Spinal cord (tissue), 10 donors: Measurements from ENCODE around the gene TPRG1L. TPM values are rescaled to one million over a fixed set of nuclear protein-coding genes. Genes with fewer than 3 reads are reported as not detected.
A peak's percentile ranks its signal among the peaks of the same experiment; 100 is the strongest.
"Not testable (repeated sequence)": the region's sequence is repeated elsewhere in the genome, so short reads cannot be mapped to it uniquely, and the experiment has no call there.

Experiments used
- DNase-seq, 6 donors: peaks; one replicate each; pipeline versions ENCODE4 v3.0.0 to v3.0.0-alpha.2; 2013 to 2015; ENCODE audit warnings: low spot score in 6 of 6, low read depth in 4 of 6
- H3K27ac ChIP-seq: one replicate; pipeline ENCODE4 v1.5.1; 2013; ENCODE audit warnings: low read depth, low read length, control low read depth
- H3K27me3 ChIP-seq: one replicate; pipeline ENCODE4 v1.6.1; 2013; ENCODE audit warnings: low read length; ENCODE audit not compliant: control insufficient read depth, insufficient read depth
- H3K36me3 ChIP-seq: one replicate; pipeline ENCODE4 v1.6.1; 2013; ENCODE audit warnings: low read length; ENCODE audit not compliant: control insufficient read depth, insufficient read depth
- H3K4me1 ChIP-seq: one replicate; pipeline ENCODE4 v1.6.1; 2013; ENCODE audit warnings: low read length; ENCODE audit not compliant: control insufficient read depth, insufficient read depth
- H3K4me3 ChIP-seq: one replicate; pipeline ENCODE4 v1.5.1; 2013; ENCODE audit warnings: low read depth, low read length, control low read depth
- H3K9me3 ChIP-seq: one replicate; pipeline ENCODE4 v1.6.1; 2013; ENCODE audit warnings: low read length; ENCODE audit not compliant: control insufficient read depth, insufficient read depth
- WGBS: methylation state at CpG from one replicate; pipeline ENCODE4 v1.1.5; 2013; ENCODE audit warnings: missing lambda C conversion rate; ENCODE audit not compliant: insufficient coverage; 5-methylcytosine and 5-hydroxymethylcytosine counted together
- polyA plus RNA-seq, 2 donors: library from polyadenylated mRNA; unstranded; fragments of 120-200 nt; gene quantifications; one replicate each; pipeline ENCODE4 v1.2.1, GENCODE V29; 2013; ENCODE audit not compliant: insufficient read length in 2 of 2
- total RNA-seq, 2 donors: library from RNA; depleted of rRNA in 1 of 2; stranded (reverse); fragments of 120-200 nt in 1 of 2; fragments of >200 nt in 1 of 2; gene quantifications; one replicate each; pipeline versions ENCODE4 v1.2.3 to v1.2.4, GENCODE V29; 2013 to 2014
- donor health status: healthy.

TPRG1L gene
- total and polyA plus RNA-seq, 4 donors: 18.5 to 45.3 (median 38.7) TPM

DNA sequence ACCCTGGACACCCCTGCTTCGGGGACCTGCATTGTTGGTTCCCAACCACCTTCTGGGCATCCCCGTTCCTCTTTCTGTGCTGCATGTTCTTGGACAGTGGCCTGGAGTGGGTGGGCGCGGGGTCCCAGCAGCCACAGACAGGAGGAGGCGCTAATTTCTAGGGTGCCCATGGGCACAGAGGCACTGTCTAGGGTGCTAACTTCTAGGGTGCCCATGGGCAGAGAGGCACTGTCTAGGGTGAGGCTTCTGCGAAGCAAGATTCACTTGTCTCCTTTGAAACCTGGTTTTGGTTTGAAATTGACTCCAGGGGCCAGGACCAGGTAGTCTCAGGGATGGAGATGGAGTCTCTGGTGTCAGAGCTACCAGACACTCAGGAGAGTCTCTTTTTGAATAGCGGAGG is 12.7 kb upstream of the TPRG1L start:
- H3K4me1 ChIP-seq: peaks cover 60% of the 10 kb centered on the region
- H3K36me3 ChIP-seq: peaks cover 3% of the 10 kb centered on the region
- WGBS: 70% methylated on average over 7 of the region's 7 CpGs
- no peak overlapping the region for H3K27ac ChIP-seq
- H3K9me3 ChIP-seq: no peaks in the 10 kb centered on the region
- no peak for DNase-seq
- H3K27me3 ChIP-seq: peaks cover 13% of the 10 kb centered on the region
- peak overlapping the region; percentile 18 for H3K4me3 ChIP-seq

DNA sequence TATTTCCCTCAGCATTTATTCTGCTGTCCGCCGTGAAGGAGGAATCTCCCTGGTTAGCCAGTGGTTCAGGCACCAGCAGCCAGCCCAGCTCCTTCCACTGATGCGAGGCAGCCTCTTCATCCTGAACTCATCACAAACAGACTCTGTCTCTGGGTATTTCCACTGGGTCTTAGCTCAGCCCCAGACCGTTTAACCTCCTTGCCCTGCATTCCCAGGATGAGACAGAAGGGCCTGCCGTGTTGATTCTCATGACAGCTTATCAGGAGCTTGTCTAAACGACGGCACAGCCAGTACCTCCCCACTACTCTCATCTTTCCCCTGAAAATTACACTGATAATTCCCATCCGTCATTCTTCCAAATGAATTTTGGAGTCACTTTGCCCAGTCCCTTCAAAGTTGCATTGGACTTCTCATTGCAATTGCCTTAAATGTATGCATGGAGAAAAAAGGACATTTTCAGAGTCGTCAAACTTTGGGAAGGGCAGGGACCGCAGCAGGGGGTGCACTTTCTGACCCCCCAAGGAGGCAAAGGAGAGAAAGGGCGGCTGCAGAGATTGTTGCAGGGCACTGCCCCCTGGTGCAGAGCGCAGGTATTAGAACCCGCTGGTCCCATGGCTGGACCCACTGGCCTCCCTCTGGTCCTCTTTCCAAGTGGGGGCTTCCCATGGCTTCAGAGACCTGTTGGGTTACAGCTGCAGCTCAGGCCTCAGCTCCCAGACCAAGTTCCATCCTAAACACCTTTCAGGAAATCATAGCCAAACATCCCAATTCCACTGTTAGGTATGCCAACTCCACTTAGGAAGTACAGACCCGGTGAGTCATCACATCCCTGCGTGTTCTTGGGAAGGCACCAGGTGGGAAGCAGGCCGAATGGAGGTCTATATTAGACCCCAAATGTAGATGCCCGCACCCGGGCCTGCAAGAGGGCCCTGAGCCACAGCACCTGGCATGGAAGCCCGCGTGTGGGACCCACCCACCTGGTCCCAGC is 9.8 kb upstream of the TPRG1L start:
- no peaks in the 10 kb centered on the region for H3K36me3 ChIP-seq
- H3K9me3 ChIP-seq: no peaks in the 10 kb centered on the region
- peaks cover 13% of the 10 kb centered on the region for H3K27me3 ChIP-seq
- H3K27ac ChIP-seq: no peak overlapping the region
- H3K4me1 ChIP-seq: peaks cover 49% of the 10 kb centered on the region
- DNase-seq: no peak
- WGBS: 60% methylated on average over 20 of the region's 20 CpGs
- H3K4me3 ChIP-seq: no peak overlapping the region

DNA sequence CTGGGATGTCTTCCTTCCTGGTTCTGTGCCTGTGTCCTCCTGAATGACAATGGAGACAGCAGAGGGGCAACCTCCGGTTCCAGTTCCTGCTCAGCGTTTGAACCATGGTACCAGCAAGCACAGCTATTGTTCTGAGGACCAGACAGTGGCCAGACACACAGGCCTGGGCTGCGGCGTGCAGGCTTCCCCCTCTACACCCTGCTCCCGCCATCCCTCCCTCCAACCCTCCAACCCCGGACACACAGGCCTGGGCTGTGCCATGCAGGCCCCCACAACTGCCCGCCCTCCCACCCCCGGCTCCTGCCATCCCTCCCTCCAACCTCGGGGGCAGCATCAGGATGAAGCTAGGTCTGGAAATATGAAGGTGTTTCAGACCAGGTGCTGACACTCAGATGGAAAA is 8.0 kb upstream of the TPRG1L start:
- Histone ChIP-seq H3K27ac (no peak overlapping the region), H3K4me3 (no peak overlapping the region), H3K27me3 (peaks cover 4% of the 10 kb centered on the region), H3K4me1 (peaks cover 36% of the 10 kb centered on the region), H3K36me3 (no peaks in the 10 kb centered on the region), H3K9me3 (no peaks in the 10 kb centered on the region)
- WGBS: 82% methylated on average over 4 of the region's 9 CpGs
- no peak for DNase-seq

DNA sequence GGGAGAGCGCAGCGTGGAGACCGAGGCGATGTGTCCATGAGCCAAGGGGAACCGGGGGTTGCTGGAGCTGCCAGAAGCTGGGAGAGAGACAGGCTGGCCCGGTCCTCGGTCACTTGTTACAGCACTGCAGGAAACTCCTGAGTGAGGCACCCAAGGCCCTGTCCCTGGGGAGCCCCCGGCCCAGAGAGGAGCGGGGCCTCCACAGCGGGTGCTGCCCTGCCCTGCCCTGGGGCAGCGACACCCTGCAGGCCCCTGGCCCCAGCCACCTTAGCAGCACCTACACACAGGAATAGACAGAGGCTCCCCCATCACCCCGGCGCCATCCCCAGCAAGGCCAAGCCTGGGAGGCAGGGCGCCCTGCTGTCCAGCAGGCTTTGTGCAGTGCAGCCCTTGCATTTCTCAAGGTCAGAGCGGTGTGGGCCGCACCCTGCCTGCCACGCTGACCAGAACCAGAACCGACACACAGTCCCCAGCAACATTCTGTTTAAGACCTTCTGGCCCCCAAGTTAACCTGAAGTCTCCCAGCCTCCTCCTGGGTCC is 6.9 kb upstream of the TPRG1L start:
- Histone ChIP-seq H3K4me3 (no peak overlapping the region), H3K9me3 (no peaks in the 10 kb centered on the region), H3K27ac (no peak overlapping the region), H3K27me3 (no peaks in the 10 kb centered on the region), H3K4me1 (peaks cover 36% of the 10 kb centered on the region), H3K36me3 (peaks cover 2% of the 10 kb centered on the region)
- DNase-seq: no peak
- 85% methylated on average over 17 of the region's 18 CpGs for WGBS

DNA sequence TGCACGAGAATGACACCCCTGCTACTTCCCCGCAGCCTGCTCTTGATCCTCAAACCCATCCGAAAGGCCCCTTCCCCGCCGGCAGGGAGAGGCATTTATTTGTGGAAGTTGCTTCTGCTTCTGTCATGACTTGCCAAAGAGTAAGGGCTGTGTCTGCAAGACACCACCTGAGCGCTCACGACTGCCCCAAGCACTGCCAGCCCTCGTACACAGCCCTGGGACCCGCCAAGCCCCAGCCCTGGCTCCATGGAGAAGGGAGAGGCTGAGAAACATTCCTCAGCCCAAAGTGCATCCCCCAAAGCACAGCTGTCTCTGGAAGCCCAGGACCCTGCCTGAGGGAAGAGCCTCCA is 6.3 kb upstream of the TPRG1L start:
- Histone ChIP-seq H3K4me3 (no peak overlapping the region), H3K36me3 (peaks cover 2% of the 10 kb centered on the region), H3K27ac (no peak overlapping the region), H3K4me1 (peaks cover 39% of the 10 kb centered on the region), H3K9me3 (no peaks in the 10 kb centered on the region), H3K27me3 (no peaks in the 10 kb centered on the region)
- 58% methylated on average over 5 of the region's 9 CpGs for WGBS
- DNase-seq: no peak

DNA sequence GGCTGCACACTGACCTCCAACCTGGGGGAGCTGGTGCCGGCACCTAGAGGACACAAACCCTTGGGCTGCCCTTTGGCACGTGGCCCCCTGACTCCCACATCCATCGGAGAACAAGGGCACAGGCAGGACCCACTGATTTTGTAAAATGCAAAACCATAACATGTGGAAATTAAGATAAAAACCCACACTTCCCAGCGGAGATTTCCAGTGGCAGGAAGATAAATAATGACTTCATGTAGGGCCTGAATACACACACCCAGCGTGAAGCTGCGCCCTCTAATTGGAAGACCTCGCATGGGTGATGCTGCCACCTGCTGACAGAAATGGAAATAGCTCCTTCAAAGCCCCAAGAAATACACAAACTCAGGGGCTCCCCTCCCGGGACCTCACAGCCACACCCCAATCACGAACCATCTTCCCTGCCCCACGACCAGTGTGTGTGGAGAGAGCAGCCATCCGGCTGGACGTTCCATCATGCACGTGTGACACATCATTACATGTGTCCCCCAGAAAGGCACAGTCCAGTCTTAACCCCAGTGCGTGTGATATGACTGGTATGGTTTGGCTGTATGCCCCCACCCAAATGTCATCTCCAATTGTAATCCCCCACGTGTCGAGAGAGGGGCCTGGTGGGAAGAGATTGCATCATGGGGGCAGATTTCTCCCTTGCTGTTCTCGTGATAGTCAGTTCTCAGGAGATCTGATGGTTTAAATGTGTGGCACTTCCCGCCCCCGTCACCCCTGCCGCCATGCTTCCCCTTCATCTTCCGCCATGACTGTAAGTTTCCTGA is 5.7 kb upstream of the TPRG1L start:
- H3K36me3 ChIP-seq: peaks cover 2% of the 10 kb centered on the region
- no peaks in the 10 kb centered on the region for H3K9me3 ChIP-seq
- H3K4me1 ChIP-seq: peaks cover 39% of the 10 kb centered on the region
- no peak overlapping the region for H3K4me3 ChIP-seq
- 10% methylated on average over 12 of the region's 21 CpGs for WGBS
- no peak overlapping the region for H3K27ac ChIP-seq
- no peaks in the 10 kb centered on the region for H3K27me3 ChIP-seq
- peak in 3 of 6 donors; percentile 71 to 95 (median 92) for DNase-seq

DNA sequence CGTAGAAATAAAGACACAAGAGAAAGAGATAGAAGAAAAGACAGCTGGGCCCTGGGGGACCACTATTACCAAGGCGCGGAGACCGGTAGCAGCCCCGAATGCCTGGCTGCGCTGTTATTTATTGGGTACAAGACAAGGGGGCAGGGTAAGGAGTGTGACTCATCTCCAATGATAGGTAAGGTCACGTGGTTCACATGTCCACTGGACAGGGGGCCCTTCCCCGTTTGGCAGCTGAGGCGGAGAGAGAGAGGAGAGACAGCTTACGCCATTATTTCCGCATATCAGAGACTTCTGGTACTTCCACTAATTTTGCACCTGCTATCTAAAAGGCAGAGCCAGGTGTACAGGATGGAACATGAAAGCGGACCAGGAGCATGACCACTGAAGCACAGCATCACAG is 4.1 kb upstream of the TPRG1L start:
- peaks cover 2% of the 10 kb centered on the region for H3K36me3 ChIP-seq
- H3K9me3 ChIP-seq: no peaks in the 10 kb centered on the region
- peaks cover 41% of the 10 kb centered on the region for H3K4me1 ChIP-seq
- no peak overlapping the region for H3K4me3 ChIP-seq
- no peak for DNase-seq
- no peaks in the 10 kb centered on the region for H3K27me3 ChIP-seq
- H3K27ac ChIP-seq: no peak overlapping the region
- WGBS: 83% methylated on average over 9 of the region's 12 CpGs

DNA sequence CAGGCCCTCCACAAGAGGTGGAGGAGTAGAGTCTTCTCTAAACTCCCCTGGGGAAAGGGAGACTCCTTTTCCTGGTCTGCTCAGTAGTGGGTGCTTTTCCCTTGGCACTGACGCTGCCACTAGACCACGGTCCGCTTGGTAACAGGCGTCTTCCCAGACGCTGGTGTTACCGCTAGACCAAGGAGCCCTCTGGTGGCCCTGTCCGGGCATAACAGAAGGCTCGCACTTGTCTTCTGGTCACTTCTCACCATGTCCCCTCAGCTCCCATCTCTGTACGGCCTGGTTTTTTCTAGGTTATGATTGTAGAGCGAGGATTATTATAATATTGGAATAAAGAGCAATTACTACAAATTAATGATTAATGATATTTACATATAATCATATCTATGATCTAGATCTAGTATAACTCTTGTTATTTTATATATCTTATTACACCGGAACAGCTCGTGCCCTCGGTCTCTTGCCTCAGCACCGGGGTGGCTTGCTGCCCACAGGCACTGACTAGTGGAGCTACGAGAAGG is 3.6 kb upstream of the TPRG1L start:
- H3K27me3 ChIP-seq, H3K27ac ChIP-seq, H3K4me3 ChIP-seq, H3K9me3 ChIP-seq, H3K36me3 ChIP-seq: not testable (repeated sequence)
- H3K4me1 ChIP-seq: peaks cover 42% of the 10 kb centered on the region
- DNase-seq: peak in 2 of 6 donors; percentile 65 to 78
- WGBS: 50% methylated on average over 3 of the region's 15 CpGs

DNA sequence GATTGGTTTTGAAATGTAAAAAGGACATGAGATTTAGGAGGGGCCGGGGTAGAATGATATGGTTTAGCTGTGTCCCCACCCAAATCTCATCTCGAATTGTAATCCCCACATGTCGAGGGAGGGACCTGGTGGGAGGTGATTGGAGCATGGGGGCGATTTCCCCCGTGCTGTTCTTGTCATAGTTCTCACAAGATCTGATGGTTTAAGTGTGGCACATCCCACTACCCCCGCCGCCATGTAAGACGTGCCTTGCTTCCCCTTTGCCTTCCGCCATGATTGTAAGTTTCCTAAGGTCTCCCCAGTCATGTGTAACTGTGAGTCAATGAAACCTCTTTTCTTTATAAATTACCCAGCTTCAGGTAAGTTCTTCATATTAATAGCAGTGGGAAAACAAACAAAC is 2.7 kb upstream of the TPRG1L start:
- not testable (repeated sequence) for H3K4me3 ChIP-seq, H3K36me3 ChIP-seq, H3K27ac ChIP-seq, DNase-seq, H3K27me3 ChIP-seq, H3K9me3 ChIP-seq
- 93% methylated on average over 5 of the region's 9 CpGs for WGBS
- H3K4me1 ChIP-seq: peaks cover 42% of the 10 kb centered on the region
